WTC11 (cell line): Measurements from ENCODE around the gene CPSF7. TPM values are rescaled to one million over a fixed set of nuclear protein-coding genes. Genes with fewer than 3 reads are reported as not detected.

Source experiments
- FOXK1 ChIP-seq: sonication (generic); formaldehyde crosslinking; IDR thresholded peaks from 2 replicates; pipeline ENCODE4 v1.8.0; 2022; ENCODE audit warnings: mild to moderate bottlenecking, moderate library complexity, missing genetic modification reagents
- GABPB1 ChIP-seq: sonication (generic); formaldehyde crosslinking; IDR thresholded peaks from 2 replicates; pipeline ENCODE4 v1.8.1; 2023; ENCODE audit warnings: mild to moderate bottlenecking, missing genetic modification reagents
- JAZF1 ChIP-seq: fragments of 250-450 bp; sonication (Bioruptor Pico); IDR thresholded peaks from 2 replicates; pipeline ENCODE4 v1.9.0; 2021; ENCODE audit warnings: moderate library complexity, mild to moderate bottlenecking, inconsistent platforms
- KAT7 ChIP-seq: sonication (generic); formaldehyde crosslinking; IDR thresholded peaks from 2 replicates; pipeline ENCODE4 v1.8.1; 2023; ENCODE audit warnings: missing genetic modification reagents, mild to moderate bottlenecking, borderline replicate concordance
- MYBL2 ChIP-seq: sonication (generic); formaldehyde crosslinking; IDR thresholded peaks from 2 replicates; pipeline ENCODE4 v1.8.1; 2023; ENCODE audit warnings: mild to moderate bottlenecking, moderate library complexity, missing genetic modification reagents
- NFYB ChIP-seq: sonication (generic); formaldehyde crosslinking; conservative IDR thresholded peaks from 2 replicates; pipeline ENCODE4 v1.8.0; 2022; ENCODE audit warnings: low read depth, missing genetic modification reagents
- RORB ChIP-seq: fragments of 250-450 bp; sonication (Bioruptor Pico); IDR thresholded peaks from 2 replicates; pipeline ENCODE4 v1.9.0; 2021; ENCODE audit warnings: mild to moderate bottlenecking
- SMAD3 ChIP-seq: sonication (generic); formaldehyde crosslinking; IDR thresholded peaks from 2 replicates; pipeline ENCODE4 v1.8.0; 2022; ENCODE audit warnings: missing genetic modification reagents, mild to moderate bottlenecking, borderline replicate concordance
- SP1 ChIP-seq: sonication (generic); formaldehyde crosslinking; conservative IDR thresholded peaks from 2 replicates; pipeline ENCODE4 v1.8.1; 2022; ENCODE audit warnings: missing genetic modification reagents
- total RNA-seq: library from RNA; stranded (reverse); gene quantifications from 3 replicates; pipeline ENCODE4 v1.2.3, GENCODE V29; 2021
- TF ChIP-seq, protein P1 (sequence below): fragments of 250-450 bp; sonication (Bioruptor Pico); IDR thresholded peaks from 2 replicates; pipeline ENCODE4 v1.9.0; 2021; ENCODE audit warnings: moderate library complexity, mild to moderate bottlenecking, inconsistent platforms, borderline replicate concordance
- TF ChIP-seq, protein P2 (sequence below): fragments of 250-450 bp; sonication (Bioruptor Pico); IDR thresholded peaks from 2 replicates; pipeline ENCODE4 v1.8.0; 2021; ENCODE audit warnings: mild to moderate bottlenecking
- TF ChIP-seq, protein P3 (sequence below): sonication (generic); formaldehyde crosslinking; IDR thresholded peaks from 2 replicates; pipeline ENCODE4 v1.8.1; 2023; ENCODE audit warnings: mild to moderate bottlenecking, missing genetic modification reagents, borderline replicate concordance
- TF ChIP-seq, protein P4 (sequence below): sonication (generic); formaldehyde crosslinking; IDR thresholded peaks from 2 replicates; pipeline ENCODE4 v1.8.0; 2022; ENCODE audit warnings: missing genetic modification reagents
- TF ChIP-seq, protein P5 (sequence below): fragments of 250-450 bp; sonication (Bioruptor Pico); IDR thresholded peaks from 2 replicates; pipeline ENCODE4 v1.9.0; 2021; ENCODE audit warnings: mild to moderate bottlenecking, borderline replicate concordance
- TF ChIP-seq, protein P6 (sequence below): sonication (generic); formaldehyde crosslinking; IDR thresholded peaks from 2 replicates; pipeline ENCODE4 v1.8.0; 2022; ENCODE audit warnings: mild to moderate bottlenecking, missing genetic modification reagents

Gene CPSF7
- total RNA-seq, 1 experiment from 2014 or later: 88.3 TPM

DNA sequence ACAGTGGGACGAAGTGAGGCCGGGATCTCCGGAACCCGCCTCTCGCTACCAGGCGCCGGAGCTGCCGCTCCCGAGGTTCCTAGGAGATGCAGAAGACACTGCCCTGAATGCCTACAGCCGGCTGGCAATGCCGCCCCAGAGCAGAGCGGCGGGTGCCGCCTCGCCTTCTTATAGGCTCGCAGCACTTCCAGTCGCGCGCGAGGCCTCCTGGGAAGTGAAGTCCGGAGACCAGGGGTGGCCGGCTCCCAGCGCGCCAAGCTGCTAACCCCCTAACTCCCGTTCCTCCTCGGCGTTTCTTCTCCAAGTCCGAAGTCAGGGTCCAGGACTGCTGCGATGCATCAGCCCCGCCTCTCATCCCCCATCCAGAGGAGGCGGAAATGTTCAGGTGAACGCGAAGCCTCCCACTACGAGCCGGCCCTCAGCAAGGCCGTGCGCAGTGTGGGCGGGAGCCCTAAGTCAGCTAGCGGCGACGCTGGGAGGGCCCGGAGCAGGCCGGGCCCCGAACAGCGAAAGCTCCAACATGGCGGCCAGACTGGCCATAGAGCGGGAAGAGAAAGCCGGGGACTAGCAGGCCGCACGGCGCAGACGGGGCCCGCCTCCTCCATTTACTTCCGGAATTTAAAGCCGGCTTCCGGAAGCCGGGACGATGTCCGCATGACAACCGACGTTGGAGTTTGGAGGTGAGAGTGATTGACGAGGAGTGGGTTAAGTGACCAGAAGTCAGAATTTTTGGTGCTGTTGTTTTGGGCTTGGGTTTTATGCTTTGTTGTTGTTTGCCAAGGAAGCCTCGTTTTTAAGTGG lies 67.8 kb downstream of the CPSF7 start, which contains the start of the genes CYB561A3 and TMEM138 (continued):
- TF ChIP-seq, protein P1, sequence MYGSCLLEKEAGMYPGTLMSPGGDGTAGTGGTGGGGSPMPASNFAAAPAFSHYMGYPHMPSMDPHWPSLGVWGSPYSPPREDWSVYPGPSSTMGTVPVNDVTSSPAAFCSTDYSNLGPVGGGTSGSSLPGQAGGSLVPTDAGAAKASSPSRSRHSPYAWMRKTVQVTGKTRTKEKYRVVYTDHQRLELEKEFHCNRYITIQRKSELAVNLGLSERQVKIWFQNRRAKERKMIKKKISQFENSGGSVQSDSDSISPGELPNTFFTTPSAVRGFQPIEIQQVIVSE (CRISPR knock-in tag): no peak
- TF ChIP-seq, protein P2, sequence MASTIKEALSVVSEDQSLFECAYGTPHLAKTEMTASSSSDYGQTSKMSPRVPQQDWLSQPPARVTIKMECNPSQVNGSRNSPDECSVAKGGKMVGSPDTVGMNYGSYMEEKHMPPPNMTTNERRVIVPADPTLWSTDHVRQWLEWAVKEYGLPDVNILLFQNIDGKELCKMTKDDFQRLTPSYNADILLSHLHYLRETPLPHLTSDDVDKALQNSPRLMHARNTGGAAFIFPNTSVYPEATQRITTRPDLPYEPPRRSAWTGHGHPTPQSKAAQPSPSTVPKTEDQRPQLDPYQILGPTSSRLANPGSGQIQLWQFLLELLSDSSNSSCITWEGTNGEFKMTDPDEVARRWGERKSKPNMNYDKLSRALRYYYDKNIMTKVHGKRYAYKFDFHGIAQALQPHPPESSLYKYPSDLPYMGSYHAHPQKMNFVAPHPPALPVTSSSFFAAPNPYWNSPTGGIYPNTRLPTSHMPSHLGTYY (CRISPR knock-in tag): no peak
- TF ChIP-seq RORB (no peak), NFYB (peak; percentile 39; the same call in 1 of the 2 replicates), JAZF1 (no peak), GABPB1 (CRISPR knock-in tag) (peak; percentile 11; the same call in 1 of the 2 replicates), KAT7 (peak; percentile 21; the same call in 1 of the 2 replicates), MYBL2 (peak; percentile 90; the same call in 1 of the 2 replicates), SMAD3 (CRISPR knock-in tag) (peak; percentile 60; the same call in 1 of the 2 replicates), SP1 (CRISPR knock-in tag) (peak; percentile 73), FOXK1 (CRISPR knock-in tag) (peak; percentile 47)
- TF ChIP-seq, protein P3, sequence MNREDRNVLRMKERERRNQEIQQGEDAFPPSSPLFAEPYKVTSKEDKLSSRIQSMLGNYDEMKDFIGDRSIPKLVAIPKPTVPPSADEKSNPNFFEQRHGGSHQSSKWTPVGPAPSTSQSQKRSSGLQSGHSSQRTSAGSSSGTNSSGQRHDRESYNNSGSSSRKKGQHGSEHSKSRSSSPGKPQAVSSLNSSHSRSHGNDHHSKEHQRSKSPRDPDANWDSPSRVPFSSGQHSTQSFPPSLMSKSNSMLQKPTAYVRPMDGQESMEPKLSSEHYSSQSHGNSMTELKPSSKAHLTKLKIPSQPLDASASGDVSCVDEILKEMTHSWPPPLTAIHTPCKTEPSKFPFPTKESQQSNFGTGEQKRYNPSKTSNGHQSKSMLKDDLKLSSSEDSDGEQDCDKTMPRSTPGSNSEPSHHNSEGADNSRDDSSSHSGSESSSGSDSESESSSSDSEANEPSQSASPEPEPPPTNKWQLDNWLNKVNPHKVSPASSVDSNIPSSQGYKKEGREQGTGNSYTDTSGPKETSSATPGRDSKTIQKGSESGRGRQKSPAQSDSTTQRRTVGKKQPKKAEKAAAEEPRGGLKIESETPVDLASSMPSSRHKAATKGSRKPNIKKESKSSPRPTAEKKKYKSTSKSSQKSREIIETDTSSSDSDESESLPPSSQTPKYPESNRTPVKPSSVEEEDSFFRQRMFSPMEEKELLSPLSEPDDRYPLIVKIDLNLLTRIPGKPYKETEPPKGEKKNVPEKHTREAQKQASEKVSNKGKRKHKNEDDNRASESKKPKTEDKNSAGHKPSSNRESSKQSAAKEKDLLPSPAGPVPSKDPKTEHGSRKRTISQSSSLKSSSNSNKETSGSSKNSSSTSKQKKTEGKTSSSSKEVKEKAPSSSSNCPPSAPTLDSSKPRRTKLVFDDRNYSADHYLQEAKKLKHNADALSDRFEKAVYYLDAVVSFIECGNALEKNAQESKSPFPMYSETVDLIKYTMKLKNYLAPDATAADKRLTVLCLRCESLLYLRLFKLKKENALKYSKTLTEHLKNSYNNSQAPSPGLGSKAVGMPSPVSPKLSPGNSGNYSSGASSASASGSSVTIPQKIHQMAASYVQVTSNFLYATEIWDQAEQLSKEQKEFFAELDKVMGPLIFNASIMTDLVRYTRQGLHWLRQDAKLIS (CRISPR knock-in tag): no peak
- TF ChIP-seq, protein P4, sequence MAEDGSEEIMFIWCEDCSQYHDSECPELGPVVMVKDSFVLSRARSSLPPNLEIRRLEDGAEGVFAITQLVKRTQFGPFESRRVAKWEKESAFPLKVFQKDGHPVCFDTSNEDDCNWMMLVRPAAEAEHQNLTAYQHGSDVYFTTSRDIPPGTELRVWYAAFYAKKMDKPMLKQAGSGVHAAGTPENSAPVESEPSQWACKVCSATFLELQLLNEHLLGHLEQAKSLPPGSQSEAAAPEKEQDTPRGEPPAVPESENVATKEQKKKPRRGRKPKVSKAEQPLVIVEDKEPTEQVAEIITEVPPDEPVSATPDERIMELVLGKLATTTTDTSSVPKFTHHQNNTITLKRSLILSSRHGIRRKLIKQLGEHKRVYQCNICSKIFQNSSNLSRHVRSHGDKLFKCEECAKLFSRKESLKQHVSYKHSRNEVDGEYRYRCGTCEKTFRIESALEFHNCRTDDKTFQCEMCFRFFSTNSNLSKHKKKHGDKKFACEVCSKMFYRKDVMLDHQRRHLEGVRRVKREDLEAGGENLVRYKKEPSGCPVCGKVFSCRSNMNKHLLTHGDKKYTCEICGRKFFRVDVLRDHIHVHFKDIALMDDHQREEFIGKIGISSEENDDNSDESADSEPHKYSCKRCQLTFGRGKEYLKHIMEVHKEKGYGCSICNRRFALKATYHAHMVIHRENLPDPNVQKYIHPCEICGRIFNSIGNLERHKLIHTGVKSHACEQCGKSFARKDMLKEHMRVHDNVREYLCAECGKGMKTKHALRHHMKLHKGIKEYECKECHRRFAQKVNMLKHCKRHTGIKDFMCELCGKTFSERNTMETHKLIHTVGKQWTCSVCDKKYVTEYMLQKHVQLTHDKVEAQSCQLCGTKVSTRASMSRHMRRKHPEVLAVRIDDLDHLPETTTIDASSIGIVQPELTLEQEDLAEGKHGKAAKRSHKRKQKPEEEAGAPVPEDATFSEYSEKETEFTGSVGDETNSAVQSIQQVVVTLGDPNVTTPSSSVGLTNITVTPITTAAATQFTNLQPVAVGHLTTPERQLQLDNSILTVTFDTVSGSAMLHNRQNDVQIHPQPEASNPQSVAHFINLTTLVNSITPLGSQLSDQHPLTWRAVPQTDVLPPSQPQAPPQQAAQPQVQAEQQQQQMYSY: 0 out of 2 replicates have a peak, but pooled peaks have one; percentile 24
- TF ChIP-seq, protein P5, sequence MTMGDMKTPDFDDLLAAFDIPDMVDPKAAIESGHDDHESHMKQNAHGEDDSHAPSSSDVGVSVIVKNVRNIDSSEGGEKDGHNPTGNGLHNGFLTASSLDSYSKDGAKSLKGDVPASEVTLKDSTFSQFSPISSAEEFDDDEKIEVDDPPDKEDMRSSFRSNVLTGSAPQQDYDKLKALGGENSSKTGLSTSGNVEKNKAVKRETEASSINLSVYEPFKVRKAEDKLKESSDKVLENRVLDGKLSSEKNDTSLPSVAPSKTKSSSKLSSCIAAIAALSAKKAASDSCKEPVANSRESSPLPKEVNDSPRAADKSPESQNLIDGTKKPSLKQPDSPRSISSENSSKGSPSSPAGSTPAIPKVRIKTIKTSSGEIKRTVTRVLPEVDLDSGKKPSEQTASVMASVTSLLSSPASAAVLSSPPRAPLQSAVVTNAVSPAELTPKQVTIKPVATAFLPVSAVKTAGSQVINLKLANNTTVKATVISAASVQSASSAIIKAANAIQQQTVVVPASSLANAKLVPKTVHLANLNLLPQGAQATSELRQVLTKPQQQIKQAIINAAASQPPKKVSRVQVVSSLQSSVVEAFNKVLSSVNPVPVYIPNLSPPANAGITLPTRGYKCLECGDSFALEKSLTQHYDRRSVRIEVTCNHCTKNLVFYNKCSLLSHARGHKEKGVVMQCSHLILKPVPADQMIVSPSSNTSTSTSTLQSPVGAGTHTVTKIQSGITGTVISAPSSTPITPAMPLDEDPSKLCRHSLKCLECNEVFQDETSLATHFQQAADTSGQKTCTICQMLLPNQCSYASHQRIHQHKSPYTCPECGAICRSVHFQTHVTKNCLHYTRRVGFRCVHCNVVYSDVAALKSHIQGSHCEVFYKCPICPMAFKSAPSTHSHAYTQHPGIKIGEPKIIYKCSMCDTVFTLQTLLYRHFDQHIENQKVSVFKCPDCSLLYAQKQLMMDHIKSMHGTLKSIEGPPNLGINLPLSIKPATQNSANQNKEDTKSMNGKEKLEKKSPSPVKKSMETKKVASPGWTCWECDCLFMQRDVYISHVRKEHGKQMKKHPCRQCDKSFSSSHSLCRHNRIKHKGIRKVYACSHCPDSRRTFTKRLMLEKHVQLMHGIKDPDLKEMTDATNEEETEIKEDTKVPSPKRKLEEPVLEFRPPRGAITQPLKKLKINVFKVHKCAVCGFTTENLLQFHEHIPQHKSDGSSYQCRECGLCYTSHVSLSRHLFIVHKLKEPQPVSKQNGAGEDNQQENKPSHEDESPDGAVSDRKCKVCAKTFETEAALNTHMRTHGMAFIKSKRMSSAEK: no peak
- TF ChIP-seq, protein P6, sequence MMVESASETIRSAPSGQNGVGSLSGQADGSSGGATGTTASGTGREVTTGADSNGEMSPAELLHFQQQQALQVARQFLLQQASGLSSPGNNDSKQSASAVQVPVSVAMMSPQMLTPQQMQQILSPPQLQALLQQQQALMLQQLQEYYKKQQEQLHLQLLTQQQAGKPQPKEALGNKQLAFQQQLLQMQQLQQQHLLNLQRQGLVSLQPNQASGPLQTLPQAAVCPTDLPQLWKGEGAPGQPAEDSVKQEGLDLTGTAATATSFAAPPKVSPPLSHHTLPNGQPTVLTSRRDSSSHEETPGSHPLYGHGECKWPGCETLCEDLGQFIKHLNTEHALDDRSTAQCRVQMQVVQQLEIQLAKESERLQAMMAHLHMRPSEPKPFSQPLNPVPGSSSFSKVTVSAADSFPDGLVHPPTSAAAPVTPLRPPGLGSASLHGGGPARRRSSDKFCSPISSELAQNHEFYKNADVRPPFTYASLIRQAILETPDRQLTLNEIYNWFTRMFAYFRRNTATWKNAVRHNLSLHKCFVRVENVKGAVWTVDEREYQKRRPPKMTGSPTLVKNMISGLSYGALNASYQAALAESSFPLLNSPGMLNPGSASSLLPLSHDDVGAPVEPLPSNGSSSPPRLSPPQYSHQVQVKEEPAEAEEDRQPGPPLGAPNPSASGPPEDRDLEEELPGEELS (CRISPR knock-in tag): peak; percentile 62; the same call in 1 of the 2 replicates
